HS-27A (cell line): ENCODE data around the gene IMMP2L.

Experiments
- DNase-seq: peaks from one replicate; pipeline ENCODE4 v3.0.0-alpha.2; 2012; ENCODE audit warnings: low read depth, missing footprints

Gene IMMP2L

GRCh38 chr7:111215550-111215949, 346.7 kb downstream of the IMMP2L start:
- DNase-seq = no peak

GRCh38 chr7:111212857-111213523, 349.3 kb downstream of the IMMP2L start:
- no peak for DNase-seq

- DNase-seq = no peak
Observed at GRCh38 chr7:111210996-111211395, 351.3 kb downstream of the IMMP2L start.

- no peak for DNase-seq
Observed at GRCh38 chr7:111210043-111210442, 352.2 kb downstream of the IMMP2L start.

GRCh38 chr7:111205251-111205650, 357.0 kb downstream of the IMMP2L start:
- DNase-seq = no peak

- no peak for DNase-seq
Observed at GRCh38 chr7:111202321-111202720, 360.0 kb downstream of the IMMP2L start.

- no peak for DNase-seq
Observed at GRCh38 chr7:111199643-111200042, 362.6 kb downstream of the IMMP2L start.

- peak; percentile 72 for DNase-seq
Observed at GRCh38 chr7:111198255-111198654, 364.0 kb downstream of the IMMP2L start.

- DNase-seq = no peak
Observed at GRCh38 chr7:111196655-111197054, 365.6 kb downstream of the IMMP2L start.

- DNase-seq = no peak
Observed at GRCh38 chr7:111192614-111193413, 369.5 kb downstream of the IMMP2L start.

- DNase-seq = no peak
Observed at GRCh38 chr7:111190804-111191203, 371.5 kb downstream of the IMMP2L start.

GRCh38 chr7:111184987-111185386, 377.3 kb downstream of the IMMP2L start:
- no peak for DNase-seq

GRCh38 chr7:111183321-111183720, 379.0 kb downstream of the IMMP2L start:
- no peak for DNase-seq

- no peak for DNase-seq
Observed at GRCh38 chr7:111180338-111180737, 382.0 kb downstream of the IMMP2L start.

- no peak for DNase-seq
Observed at GRCh38 chr7:111175908-111176441, 386.3 kb downstream of the IMMP2L start.

- no peak for DNase-seq
Observed at GRCh38 chr7:111174510-111174909, 387.8 kb downstream of the IMMP2L start.

GRCh38 chr7:111173990-111174389, 388.3 kb downstream of the IMMP2L start:
- no peak for DNase-seq

GRCh38 chr7:111173528-111173927, 388.8 kb downstream of the IMMP2L start:
- DNase-seq = no peak

GRCh38 chr7:111172564-111173257, 389.6 kb downstream of the IMMP2L start:
- no peak for DNase-seq

- no peak for DNase-seq
Observed at GRCh38 chr7:111168182-111168581, 394.1 kb downstream of the IMMP2L start.

GRCh38 chr7:111164442-111164841, 397.9 kb downstream of the IMMP2L start:
- no peak for DNase-seq

GRCh38 chr7:111162692-111163091, 399.6 kb downstream of the IMMP2L start:
- DNase-seq = no peak

GRCh38 chr7:111160297-111160696, 402.0 kb downstream of the IMMP2L start:
- DNase-seq = no peak
